Activated CD4-positive, alpha-beta memory T cell treated with anti-CD3 and anti-CD28 coated beads for 36 hours (primary cell): Measurements from ENCODE around the gene JAK1. TPM values are rescaled to one million over a fixed set of nuclear protein-coding genes. Genes with fewer than 3 reads are reported as not detected.

Experiments
- CTCF ChIA-PET: fragments of 350-600 bp; sonication (Branson Sonifier 250); formaldehyde crosslinking; loops from one replicate; lab custom pipeline; 2021; ENCODE audit warnings: antibody characterized with exemption, inconsistent platforms; lab: Charles Lee
- POLR2A ChIA-PET: fragments of 350-600 bp; sonication (Branson Sonifier 250); formaldehyde crosslinking; loops from one replicate; lab custom pipeline; 2021; ENCODE audit warnings: antibody characterized with exemption; lab: Charles Lee
- DNase-seq: peaks from one replicate; pipeline ENCODE4 v3.0.0-alpha.2; 2020
- H3K27ac Mint-ChIP-seq: one replicate; pipeline ENCODE4 v1.8.0; 2021; ENCODE audit warnings: mixed read lengths
- H3K27me3 Mint-ChIP-seq: one replicate; pipeline ENCODE4 v1.8.0; 2021; ENCODE audit warnings: mixed read lengths
- H3K36me3 Mint-ChIP-seq: one replicate; pipeline ENCODE4 v1.8.0; 2021; ENCODE audit warnings: mixed read lengths
- H3K4me1 Mint-ChIP-seq: one replicate; pipeline ENCODE4 v1.8.0; 2021; ENCODE audit warnings: low read depth, mixed read lengths
- H3K4me3 Mint-ChIP-seq: one replicate; pipeline ENCODE4 v1.8.0; 2021; ENCODE audit warnings: mild to moderate bottlenecking, mixed read lengths
- H3K9me3 Mint-ChIP-seq: one replicate; pipeline ENCODE4 v1.8.0; 2021; ENCODE audit warnings: mixed read lengths
- intact Hi-C: fragments of 100-400 bp; cut with micrococcal nuclease; formaldehyde crosslinking; loops from one replicate; pipeline ENCODE4 v1.15.1; 2023
- total RNA-seq, 2 experiments: library from RNA; stranded (reverse); gene quantifications; one replicate each; pipeline ENCODE4 v1.2.3, GENCODE V29; 2021

Gene JAK1
- 100 to 1,000 TPM; 115 to 128 TPM for total RNA-seq

GRCh38 chr1:64966158-64966971, at the start of gene JAK1:
Gene JAK1, minus strand, starts transcription at chr1:64966549. Its CDS starts 80,285 bp downstream, at chr1:64886264.
- CTCF ChIA-PET: interaction anchor here (0.6 to 1.3 kb wide), 6 partner anchors 23 to 109 kb away, joined by 3 to 4 read pairs (median 3); no protein-coding TSS in a partner anchor
- H3K4me1 Mint-ChIP-seq: peaks cover 48% of the 10 kb centered on the region

GRCh38 chr1:65014321-65014720, 48.0 kb upstream of the JAK1 start:
- DNase-seq: no peak
- intact Hi-C loops: no loop called here
- ChIA-PET POLR2A (no interaction called here), CTCF (no interaction called here)
- Mint-ChIP-seq H3K36me3 (no peaks in the 10 kb centered on the region), H3K27ac (no peak overlapping the region), H3K27me3 (no peaks in the 10 kb centered on the region), H3K9me3 (no peaks in the 10 kb centered on the region), H3K4me1 (peaks cover 19% of the 10 kb centered on the region), H3K4me3 (no peak overlapping the region)

More at GRCh38 chr1:64966158-64966971, at the start of gene JAK1:
- H3K9me3 Mint-ChIP-seq: no peaks in the 10 kb centered on the region
- peaks cover 3% of the 10 kb centered on the region for H3K36me3 Mint-ChIP-seq
- H3K27ac Mint-ChIP-seq: peak within 1 kb of the TSS; percentile 72
- H3K27me3 Mint-ChIP-seq: no peaks in the 10 kb centered on the region
- intact Hi-C loops: loop anchor here (1.0 to 10.0 kb wide), 4 partner anchors 35 to 454 kb away; partner anchors contain the start of genes LEPR, LEPROT and RAVER2
- POLR2A ChIA-PET: interaction anchor here (0.6 to 3.8 kb wide), 14 partner anchors 9 to 138 kb away, joined by 3 to 28 read pairs (median 4); no protein-coding TSS in a partner anchor
- H3K4me3 Mint-ChIP-seq: peak within 1 kb of the TSS; percentile 91
- DNase-seq: peak; percentile 89

GRCh38 chr1:65011983-65012382, 45.6 kb upstream of the JAK1 start:
- POLR2A ChIA-PET: interaction anchor here (1.3 kb wide), 1 partner anchor 32 kb away, joined by 3 read pairs; no protein-coding TSS in a partner anchor
- CTCF ChIA-PET: interaction anchor here (1.2 to 1.6 kb wide), 2 partner anchors 10 to 63 kb away, joined by 3 to 4 read pairs; no protein-coding TSS in a partner anchor
- intact Hi-C loops: no loop called here
- peaks cover 26% of the 10 kb centered on the region for H3K4me1 Mint-ChIP-seq
- no peaks in the 10 kb centered on the region for H3K9me3 Mint-ChIP-seq
- no peaks in the 10 kb centered on the region for H3K36me3 Mint-ChIP-seq
- peak; percentile 37 for DNase-seq
- H3K4me3 Mint-ChIP-seq: no peak overlapping the region
- H3K27me3 Mint-ChIP-seq: no peaks in the 10 kb centered on the region
- H3K27ac Mint-ChIP-seq: no peak overlapping the region

- Mint-ChIP-seq H3K9me3 (no peaks in the 10 kb centered on the region), H3K36me3 (no peaks in the 10 kb centered on the region), H3K4me3 (no peak overlapping the region), H3K4me1 (peaks cover 26% of the 10 kb centered on the region), H3K27ac (peak overlapping the region; percentile 71), H3K27me3 (no peaks in the 10 kb centered on the region)
- peak; percentile 15 for DNase-seq
- ChIA-PET CTCF (interaction anchor here (1.1 kb wide), 1 partner anchor 65 kb away, joined by 3 read pairs; no protein-coding TSS in a partner anchor), POLR2A (no interaction called here)
- intact Hi-C loops: loop anchor here (1.0 kb wide), 1 partner anchor 9 kb away; no protein-coding TSS in a partner anchor
Measured at GRCh38 chr1:65009724-65010420, 43.5 kb upstream of the JAK1 start.

- intact Hi-C loops: loop anchor here (1.0 kb wide), 1 partner anchor 8 kb away; no protein-coding TSS in a partner anchor
- ChIA-PET POLR2A (no interaction called here), CTCF (no interaction called here)
- Mint-ChIP-seq H3K9me3 (no peaks in the 10 kb centered on the region), H3K4me3 (no peak overlapping the region), H3K27ac (peak overlapping the region; percentile 71), H3K27me3 (no peaks in the 10 kb centered on the region), H3K36me3 (no peaks in the 10 kb centered on the region), H3K4me1 (peaks cover 26% of the 10 kb centered on the region)
- DNase-seq: no peak
Measured at GRCh38 chr1:65009176-65009575, 42.8 kb upstream of the JAK1 start.

GRCh38 chr1:65006806-65007205, 40.5 kb upstream of the JAK1 start:
- DNase-seq: no peak
- Mint-ChIP-seq H3K9me3 (no peaks in the 10 kb centered on the region), H3K4me3 (no peak overlapping the region), H3K36me3 (no peaks in the 10 kb centered on the region), H3K27me3 (no peaks in the 10 kb centered on the region), H3K4me1 (peaks cover 35% of the 10 kb centered on the region), H3K27ac (no peak overlapping the region)
- ChIA-PET CTCF (interaction anchor here (0.7 kb wide), 1 partner anchor 69 kb away, joined by 3 read pairs; no protein-coding TSS in a partner anchor), POLR2A (no interaction called here)
- intact Hi-C loops: no loop called here

GRCh38 chr1:65003316-65003664, 36.9 kb upstream of the JAK1 start:
- CTCF ChIA-PET: interaction anchor here (1.4 to 2.0 kb wide), 2 partner anchors 9 to 38 kb away, joined by 4 read pairs; no protein-coding TSS in a partner anchor

GRCh38 chr1:65002508-65003315, 36.4 kb upstream of the JAK1 start:
- Mint-ChIP-seq H3K27me3 (no peaks in the 10 kb centered on the region), H3K27ac (peak overlapping the region; percentile 84), H3K36me3 (no peaks in the 10 kb centered on the region), H3K9me3 (peaks cover 6% of the 10 kb centered on the region), H3K4me3 (peak overlapping the region; percentile 76), H3K4me1 (peaks cover 23% of the 10 kb centered on the region)
- ChIA-PET CTCF (interaction anchor here (1.0 to 2.0 kb wide), 4 partner anchors 9 to 73 kb away, joined by 3 to 5 read pairs (median 4); no protein-coding TSS in a partner anchor), POLR2A (interaction anchor here (0.7 to 2.5 kb wide), 10 partner anchors 21 to 139 kb away, joined by 3 to 14 read pairs (median 3); partner anchors contain the start of gene JAK1)
- intact Hi-C loops: loop anchor here (2.0 to 5.0 kb wide), 5 partner anchors 46 to 175 kb away; partner anchors contain the start of gene AK4
- DNase-seq: peak; percentile 82

More at GRCh38 chr1:65003316-65003664, 36.9 kb upstream of the JAK1 start:
- H3K36me3 Mint-ChIP-seq: no peaks in the 10 kb centered on the region
- POLR2A ChIA-PET: interaction anchor here (1.0 to 2.5 kb wide), 4 partner anchors 37 to 139 kb away, joined by 3 to 14 read pairs (median 9); partner anchors contain the start of gene JAK1
- peak overlapping the region; percentile 76 for H3K4me3 Mint-ChIP-seq
- H3K27ac Mint-ChIP-seq: peak overlapping the region; percentile 58
- peaks cover 23% of the 10 kb centered on the region for H3K4me1 Mint-ChIP-seq
- no peaks in the 10 kb centered on the region for H3K27me3 Mint-ChIP-seq
- intact Hi-C loops: loop anchor here (2.0 to 5.0 kb wide), 5 partner anchors 46 to 176 kb away; partner anchors contain the start of gene AK4
- DNase-seq: no peak
- H3K9me3 Mint-ChIP-seq: peaks cover 6% of the 10 kb centered on the region

GRCh38 chr1:65002156-65002507, 35.8 kb upstream of the JAK1 start:
- ChIA-PET POLR2A (interaction anchor here (0.7 to 2.5 kb wide), 9 partner anchors 20 to 125 kb away, joined by 3 to 14 read pairs (median 3); partner anchors contain the start of gene JAK1), CTCF (interaction anchor here (1.0 to 2.0 kb wide), 4 partner anchors 10 to 73 kb away, joined by 3 to 5 read pairs (median 4); no protein-coding TSS in a partner anchor)
- Mint-ChIP-seq H3K36me3 (no peaks in the 10 kb centered on the region), H3K4me1 (peaks cover 23% of the 10 kb centered on the region), H3K27ac (peak overlapping the region; percentile 84), H3K4me3 (peak overlapping the region; percentile 76), H3K27me3 (no peaks in the 10 kb centered on the region), H3K9me3 (peaks cover 6% of the 10 kb centered on the region)
- intact Hi-C loops: loop anchor here (2.0 to 5.0 kb wide), 5 partner anchors 45 to 175 kb away; partner anchors contain the start of gene AK4
- no peak for DNase-seq

- peak overlapping the region; percentile 84 for H3K27ac Mint-ChIP-seq
- DNase-seq: peak; percentile 92
- ChIA-PET POLR2A (interaction anchor here (0.6 to 2.5 kb wide), 4 partner anchors 35 to 1363 kb away, joined by 3 to 14 read pairs (median 5); partner anchors contain the start of gene JAK1), CTCF (interaction anchor here (0.8 to 2.0 kb wide), 4 partner anchors 36 to 1405 kb away, joined by 3 to 4 read pairs (median 4); no protein-coding TSS in a partner anchor)
- intact Hi-C loops: loop anchor here (1.0 to 5.0 kb wide), 6 partner anchors 8 to 174 kb away; partner anchors contain the start of genes AK4 and JAK1
- no peaks in the 10 kb centered on the region for H3K27me3 Mint-ChIP-seq
- H3K4me3 Mint-ChIP-seq: peak overlapping the region; percentile 76
- H3K4me1 Mint-ChIP-seq: peaks cover 23% of the 10 kb centered on the region
- peaks cover 6% of the 10 kb centered on the region for H3K9me3 Mint-ChIP-seq
- no peaks in the 10 kb centered on the region for H3K36me3 Mint-ChIP-seq
Measured at GRCh38 chr1:65001231-65001792, 35.0 kb upstream of the JAK1 start.
